Activated CD4-positive, alpha-beta T cell treated with anti-CD3 and anti-CD28 coated beads for 4 hours (primary cell): ENCODE results near the gene PSMD13.

Experiments used
- DNase-seq, 2 donors: peaks; one replicate each; pipeline ENCODE4 v3.0.0-alpha.2; 2020

The PSMD13 gene

GRCh38 chr11:289712-290620 is 53.2 kb downstream of the PSMD13 start:
- DNase-seq = no peak

GRCh38 chr11:290621-291231 is 54.0 kb downstream of the PSMD13 start:
- no peak for DNase-seq

- no peak for DNase-seq
Measured at GRCh38 chr11:291281-292210, 54.8 kb downstream of the PSMD13 start.

- no peak for DNase-seq
Measured at GRCh38 chr11:292211-293121, 55.7 kb downstream of the PSMD13 start.

DNA sequence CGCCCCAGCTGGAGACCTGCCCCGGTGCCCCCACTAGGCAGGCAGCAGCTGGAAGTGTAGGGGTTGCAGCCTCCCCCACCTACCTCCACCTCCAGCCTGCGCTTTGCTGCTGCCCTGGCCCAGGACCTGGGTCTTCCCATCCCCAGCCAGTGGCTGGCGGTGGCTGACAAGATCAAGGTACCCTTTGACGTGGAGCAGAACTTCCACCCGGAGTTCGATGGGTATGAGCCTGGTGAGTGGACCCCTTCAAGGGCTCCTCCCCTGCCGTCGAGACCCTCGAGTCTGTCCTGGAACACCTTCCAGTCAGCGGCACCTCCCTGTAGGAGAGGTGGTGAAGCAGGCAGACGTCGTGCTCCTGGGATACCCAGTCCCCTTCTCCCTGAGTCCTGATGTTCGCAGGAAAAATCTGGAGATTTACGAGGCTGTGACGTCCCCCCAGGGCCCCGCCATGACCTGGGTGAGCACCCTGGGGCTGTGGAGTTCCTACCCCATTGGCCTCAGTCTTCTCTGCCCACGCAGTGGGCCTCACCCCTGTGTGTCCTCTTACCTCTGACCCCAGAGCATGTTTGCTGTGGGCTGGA is 56.6 kb downstream of the PSMD13 start:
- no peak for DNase-seq

- DNase-seq = no peak
Measured at GRCh38 chr11:293852-294661, 57.3 kb downstream of the PSMD13 start.

GRCh38 chr11:294780-295179 is 58.0 kb downstream of the PSMD13 start:
- DNase-seq = no peak

- DNase-seq = no peak
Measured at GRCh38 chr11:295351-296170, 58.8 kb downstream of the PSMD13 start.

- DNase-seq = peak in 1 of 2 donors; percentile 2
Measured at GRCh38 chr11:296171-297050, 59.6 kb downstream of the PSMD13 start.

DNA sequence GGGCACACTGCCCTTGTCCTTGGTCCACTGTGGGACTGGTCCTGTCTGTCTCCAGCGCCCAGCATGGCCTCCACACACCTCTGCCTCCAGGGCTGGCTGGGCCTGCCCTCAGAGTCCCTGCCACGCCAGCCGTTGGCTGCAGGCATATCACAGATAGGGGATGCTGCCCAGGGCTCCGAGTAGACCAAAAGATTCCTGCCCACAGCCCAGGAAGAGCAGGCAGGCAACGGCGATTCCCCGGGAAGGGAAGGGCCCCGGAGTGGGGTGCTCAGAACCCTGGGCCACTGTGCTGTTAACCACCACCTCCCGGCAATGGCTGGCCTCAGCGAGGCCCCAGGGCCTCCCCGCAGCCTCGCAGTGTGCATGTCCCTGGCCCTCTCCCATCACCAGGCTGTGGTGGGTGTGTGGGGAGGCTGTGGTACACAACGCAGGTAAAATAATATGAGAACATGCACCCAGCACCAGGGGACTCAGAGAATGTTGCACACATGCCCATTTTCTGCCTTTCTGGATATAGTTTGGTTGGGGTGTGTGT is 60.3 kb downstream of the PSMD13 start:
- peak in 1 of 2 donors; percentile 3 for DNase-seq

DNA sequence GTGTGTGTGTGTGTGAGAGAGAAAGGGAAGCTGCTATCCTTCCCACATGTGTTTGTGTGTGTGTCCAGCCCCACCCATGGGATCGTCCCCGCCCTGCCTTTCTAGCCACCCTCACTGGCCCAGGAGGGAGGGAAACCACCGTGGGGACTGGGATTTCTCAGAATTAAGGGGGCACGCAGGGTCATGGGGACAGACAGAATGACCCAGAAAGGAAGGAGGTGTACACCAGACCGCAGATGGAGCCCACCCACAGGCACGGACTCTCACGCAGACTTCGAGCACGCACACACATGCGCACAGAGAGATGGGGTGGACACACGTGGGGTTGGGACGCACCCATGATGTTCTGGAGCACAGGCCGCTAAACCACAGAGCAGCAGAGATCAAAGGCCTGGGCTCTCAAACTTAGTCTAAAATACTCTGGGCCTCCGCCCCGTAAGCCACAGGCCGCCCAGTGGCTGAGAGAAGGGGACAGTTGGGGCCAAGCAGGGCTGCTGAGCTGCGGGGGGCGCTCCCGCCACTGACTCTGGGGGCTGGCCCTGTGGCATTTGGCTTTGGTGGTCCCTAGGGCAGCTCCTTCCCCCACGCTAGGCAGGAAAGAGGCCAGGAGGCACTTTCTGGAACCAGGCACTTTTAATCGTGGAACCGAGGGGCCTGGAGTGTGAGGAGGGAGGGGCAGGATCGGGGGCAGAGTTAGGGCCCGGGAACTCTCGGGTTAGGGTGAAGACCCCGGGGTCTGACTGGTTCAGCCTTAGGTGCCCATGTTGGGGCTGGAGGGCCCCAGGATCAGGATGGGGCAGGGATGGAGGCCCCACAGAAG is 61.0 kb downstream of the PSMD13 start:
- DNase-seq = peak in 1 of 2 donors; percentile 41

- DNase-seq = peak in 1 of 2 donors; percentile 10
Measured at GRCh38 chr11:298406-299065, 61.8 kb downstream of the PSMD13 start.

- DNase-seq = no peak
Measured at GRCh38 chr11:299081-299891, 62.5 kb downstream of the PSMD13 start, which contains the start of gene IFITM5. Gene IFITM5, minus strand, starts transcription at chr11:299526. Its CDS starts 36 bp downstream, at chr11:299490.

DNA sequence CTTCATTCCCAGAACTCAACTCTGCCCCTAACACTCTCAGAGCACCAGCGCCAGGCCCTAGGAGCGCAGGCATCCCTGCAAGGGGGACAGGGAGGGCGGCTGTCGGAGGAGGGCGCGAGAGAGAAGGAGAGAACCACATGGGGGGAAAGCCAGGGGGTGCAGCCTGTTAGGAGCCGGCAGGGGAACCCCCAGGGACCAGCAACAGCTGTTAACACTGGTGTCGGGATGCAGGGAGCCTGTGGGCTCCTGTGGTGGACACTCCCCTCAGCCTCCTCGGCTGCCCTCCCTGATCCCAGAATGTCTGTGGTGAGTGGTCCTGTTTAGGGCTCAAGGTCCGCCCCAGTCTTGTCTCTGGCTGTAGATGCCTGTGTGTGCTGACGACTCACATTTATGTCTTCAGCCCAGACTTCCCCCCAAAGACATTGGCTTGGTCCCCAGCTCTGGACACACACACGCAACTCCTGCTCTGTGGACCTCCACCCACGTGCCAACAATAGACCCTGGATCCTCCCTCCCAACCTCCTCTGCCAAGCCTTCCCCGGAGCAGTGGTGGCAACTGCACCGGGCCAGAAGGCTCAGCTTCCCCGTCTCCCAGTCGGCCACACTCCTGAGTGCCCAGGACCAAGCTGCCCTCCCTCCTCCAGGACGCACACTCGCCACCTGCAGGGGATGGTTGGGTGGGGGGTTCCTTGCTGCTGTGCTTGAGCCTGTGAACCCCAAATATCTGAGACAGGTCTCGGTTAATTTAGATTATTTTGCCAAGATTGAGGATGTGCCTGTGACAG is 63.4 kb downstream of the PSMD13 start:
- DNase-seq = no peak
